Esophagus muscularis mucosa (tissue), 4 donors: Measurements from ENCODE around the gene CIAPIN1. TPM values are rescaled to one million over a fixed set of nuclear protein-coding genes. Genes with fewer than 3 reads are reported as not detected.
A peak's percentile ranks its signal among the peaks of the same experiment; 100 is the strongest.

Source experiments
- DNase-seq: peaks from one replicate; pipeline ENCODE4 v3.0.0-alpha.2; 2017; ENCODE audit errors: extremely low spot score
- H3K27ac ChIP-seq, 4 donors: fragments of 200-600 bp; sonication (generic); replicated peaks in 1 of 4; 1 replicate in 3 of 4; 2 replicates in 1 of 4; pipeline ENCODE4 v1.5.1; 2016 to 2019; ENCODE audit warnings: mild to moderate bottlenecking in 1 of 4
- H3K27me3 ChIP-seq, 4 donors: fragments of 200-600 bp; sonication (generic); one replicate each; pipeline versions ENCODE4 v1.5.1 to v1.6.0; 2016 to 2019
- H3K36me3 ChIP-seq, 4 donors: fragments of 200-600 bp; sonication (generic); one replicate each; pipeline ENCODE4 v1.5.1; 2016 to 2019
- H3K4me1 ChIP-seq, 4 donors: fragments of 200-600 bp; sonication (generic); one replicate each; pipeline ENCODE4 v1.5.1; 2016 to 2019
- H3K4me3 ChIP-seq, 4 donors: fragments of 200-600 bp; sonication (generic); 1 replicate in 2 of 4; 2 replicates in 2 of 4; pipeline ENCODE4 v1.5.1; 2016 to 2019; ENCODE audit warnings: mild to moderate bottlenecking in 4 of 4, moderate library complexity in 1 of 4
- H3K9me3 ChIP-seq, 4 donors: fragments of 200-600 bp; sonication (generic); 1 replicate in 3 of 4; 2 replicates in 1 of 4; pipeline ENCODE4 v1.5.1; 2016 to 2019
- CTCF ChIP-seq, 3 experiments: fragments of 200-600 bp in 2 of 3; fragments of 450-650 bp in 1 of 3; sonication (generic) in 2 of 3; IDR thresholded peaks; one replicate each; pipeline ENCODE4 v1.5.1; 2017 to 2019; ENCODE audit warnings: antibody characterized with exemption in 3 of 3, mild to moderate bottlenecking in 2 of 3, moderate library complexity in 1 of 3
- EP300 ChIP-seq: sonication (generic); formaldehyde crosslinking; IDR thresholded peaks from one replicate; pipeline ENCODE4 v1.6.1; 2017; ENCODE audit warnings: antibody characterized with exemption
- POLR2A ChIP-seq: fragments of 450-650 bp; IDR thresholded peaks from one replicate; pipeline ENCODE4 v1.6.1; 2017; ENCODE audit warnings: antibody characterized with exemption, moderate library complexity, mild to moderate bottlenecking, low read depth
- POLR2AphosphoS5 ChIP-seq, 2 donors: sonication (generic); formaldehyde crosslinking; IDR thresholded peaks; one replicate each; pipeline ENCODE4 v1.6.1; 2017; ENCODE audit warnings: antibody characterized with exemption in 2 of 2
- WGBS: methylation state at CpG from one replicate; pipeline ENCODE4 v1.1.5; 2018; 5-methylcytosine and 5-hydroxymethylcytosine counted together
- intact Hi-C: fragments of 100-400 bp; cut with DNase I; formaldehyde crosslinking; loops from one replicate; pipeline ENCODE4 v1.15.1; 2023
- total RNA-seq, 4 donors: library from RNA; depleted of rRNA; stranded (reverse); fragments of >200 nt; gene quantifications; one replicate each; pipeline versions ENCODE4 v1.1.0 to v1.2.1, GENCODE V29; 2016

Gene CIAPIN1
- total RNA-seq, 4 donors from 2014 or later = 24.0 to 27.0 (median 26.0) TPM

- Histone ChIP-seq H3K4me1 (peaks cover 18 to 36% (median 28%) of the 10 kb centered on the region in 4 donors), H3K27me3 (no peaks in the 10 kb centered on the region), H3K36me3 (no peaks in the 10 kb centered on the region), H3K4me3 (peak within 1 kb of the TSS; percentile 73 to 81 (median 80)), H3K27ac (peak within 1 kb of the TSS; percentile 70 to 78 (median 74)), H3K9me3 (no peaks in the 10 kb centered on the region)
- intact Hi-C loops = loop anchor here (5.0 kb wide), 1 partner anchor 51 kb away; the partner anchor contains the start of gene CCDC102A
- TF ChIP-seq CTCF (IDR thresholded peaks at IDR 0.05) (no peak), POLR2AphosphoS5 (IDR thresholded peaks at IDR 0.05) (peak in 1 of 2 donors; percentile 32), POLR2A (no peak)
- no peak for DNase-seq
- 4% methylated on average over 15 of the region's 73 CpGs for WGBS
Observed at GRCh38 chr16:57485916-57486857, 39.0 kb upstream of the CIAPIN1 start, which contains the start of gene DOK4. DOK4 (minus strand) TSS chr16:57486493; CDS start chr16:57479507, 6,986 bp downstream.

GRCh38 chr16:57485091-57485915 lies 38.1 kb upstream of the CIAPIN1 start:
- TF ChIP-seq EP300 = no peak
- no peak for TF ChIP-seq CTCF (IDR thresholded peaks at IDR 0.05)
- Histone ChIP-seq H3K9me3 (no peaks in the 10 kb centered on the region), H3K4me1 (peaks cover 21 to 43% (median 33%) of the 10 kb centered on the region in 4 donors), H3K36me3 (no peaks in the 10 kb centered on the region), H3K27me3 (no peaks in the 10 kb centered on the region), H3K4me3 (peak overlapping the region; percentile 73 to 81 (median 80)), H3K27ac (peak overlapping the region; percentile 70 to 78 (median 74))
- DNase-seq = no peak
- WGBS = 64% methylated on average over 10 of the region's 14 CpGs
- intact Hi-C loops = loop anchor here (5.0 kb wide), 1 partner anchor 52 kb away; the partner anchor contains the start of gene CCDC102A

- no peaks in the 10 kb centered on the region for H3K36me3 ChIP-seq
- H3K4me1 ChIP-seq = peaks cover 28 to 50% (median 40%) of the 10 kb centered on the region in 4 donors
- no peaks in the 10 kb centered on the region for H3K9me3 ChIP-seq
- no peak overlapping the region for H3K4me3 ChIP-seq
- intact Hi-C loops = loop anchor here (5.0 kb wide), 2 partner anchors 33 to 53 kb away; partner anchors contain the start of gene CCDC102A
- H3K27ac ChIP-seq = peak overlapping the region in 1 of 4 donors; percentile 78
- DNase-seq = no peak
- no peaks in the 10 kb centered on the region for H3K27me3 ChIP-seq
- 95% methylated on average over 7 of the region's 8 CpGs for WGBS
- TF ChIP-seq EP300 (no peak), POLR2A (no peak), CTCF (IDR thresholded peaks at IDR 0.05) (no peak), POLR2AphosphoS5 (IDR thresholded peaks at IDR 0.05) (no peak)
Observed at GRCh38 chr16:57484515-57485005, 37.4 kb upstream of the CIAPIN1 start.

- Histone ChIP-seq H3K4me1 (peaks cover 31 to 57% (median 47%) of the 10 kb centered on the region in 4 donors), H3K36me3 (no peaks in the 10 kb centered on the region), H3K4me3 (no peak overlapping the region), H3K27me3 (no peaks in the 10 kb centered on the region), H3K27ac (no peak overlapping the region), H3K9me3 (no peaks in the 10 kb centered on the region)
- 92% methylated on average over 19 of the region's 19 CpGs for WGBS
- intact Hi-C loops = loop anchor here (5.0 kb wide), 1 partner anchor 33 kb away; no protein-coding TSS in a partner anchor
- no peak for DNase-seq
- no peak for TF ChIP-seq POLR2AphosphoS5 (IDR thresholded peaks at IDR 0.05)
- no peak for TF ChIP-seq CTCF (IDR thresholded peaks at IDR 0.05)
- TF ChIP-seq EP300 = no peak
- no peak for TF ChIP-seq POLR2A
Observed at GRCh38 chr16:57483725-57484514, 36.7 kb upstream of the CIAPIN1 start.
